NCI-H1417 treated with DMSO at 0.1 percent for 48 hours (cell line): ENCODE results near the gene INHBB.
"Not testable (repeated sequence)": the region's sequence is repeated elsewhere in the genome, so short reads cannot be mapped to it uniquely, and the experiment has no call there.

Experiments
- DNase-seq: peaks from one replicate; lab custom pipeline; 2025; lab: John Stamatoyannopoulos, UW

Gene INHBB

GRCh38 chr2:120382541-120383144 is 36.7 kb downstream of the INHBB start:
- DNase-seq, result no peak

GRCh38 chr2:120383191-120383590 is 37.3 kb downstream of the INHBB start:
- DNase-seq, result no peak

GRCh38 chr2:120383631-120384340 is 37.9 kb downstream of the INHBB start:
- DNase-seq, result no peak

- no peak for DNase-seq
Measured at GRCh38 chr2:120384486-120385354, 38.8 kb downstream of the INHBB start.

- no peak for DNase-seq
Measured at GRCh38 chr2:120385355-120386127, 39.6 kb downstream of the INHBB start.

- no peak for DNase-seq
Measured at GRCh38 chr2:120388222-120389035, 42.5 kb downstream of the INHBB start.

- DNase-seq, result no peak
Measured at GRCh38 chr2:120389036-120389391, 43.1 kb downstream of the INHBB start.

GRCh38 chr2:120390381-120391055 is 44.6 kb downstream of the INHBB start:
- no peak for DNase-seq

GRCh38 chr2:120391382-120391781 is 45.4 kb downstream of the INHBB start:
- not testable (repeated sequence) for DNase-seq

- DNase-seq, result no peak
Measured at GRCh38 chr2:120391911-120392665, 46.2 kb downstream of the INHBB start.

- DNase-seq, result no peak
Measured at GRCh38 chr2:120392923-120393322, 47.0 kb downstream of the INHBB start.

- DNase-seq, result no peak
Measured at GRCh38 chr2:120393456-120393855, 47.5 kb downstream of the INHBB start.

- DNase-seq, result no peak
Measured at GRCh38 chr2:120394764-120395163, 48.8 kb downstream of the INHBB start.

GRCh38 chr2:120395221-120396012 is 49.5 kb downstream of the INHBB start:
- DNase-seq, result no peak

- peak; percentile 61 for DNase-seq
Measured at GRCh38 chr2:120396013-120396860, 50.3 kb downstream of the INHBB start.

- no peak for DNase-seq
Measured at GRCh38 chr2:120396861-120397811, 51.2 kb downstream of the INHBB start.
